NCI-H510A (cell line): ENCODE data around the gene HCRTR1.

Experiments used
- DNase-seq: peaks from one replicate; lab custom pipeline; 2025; lab: John Stamatoyannopoulos, UW

HCRTR1 gene

DNA sequence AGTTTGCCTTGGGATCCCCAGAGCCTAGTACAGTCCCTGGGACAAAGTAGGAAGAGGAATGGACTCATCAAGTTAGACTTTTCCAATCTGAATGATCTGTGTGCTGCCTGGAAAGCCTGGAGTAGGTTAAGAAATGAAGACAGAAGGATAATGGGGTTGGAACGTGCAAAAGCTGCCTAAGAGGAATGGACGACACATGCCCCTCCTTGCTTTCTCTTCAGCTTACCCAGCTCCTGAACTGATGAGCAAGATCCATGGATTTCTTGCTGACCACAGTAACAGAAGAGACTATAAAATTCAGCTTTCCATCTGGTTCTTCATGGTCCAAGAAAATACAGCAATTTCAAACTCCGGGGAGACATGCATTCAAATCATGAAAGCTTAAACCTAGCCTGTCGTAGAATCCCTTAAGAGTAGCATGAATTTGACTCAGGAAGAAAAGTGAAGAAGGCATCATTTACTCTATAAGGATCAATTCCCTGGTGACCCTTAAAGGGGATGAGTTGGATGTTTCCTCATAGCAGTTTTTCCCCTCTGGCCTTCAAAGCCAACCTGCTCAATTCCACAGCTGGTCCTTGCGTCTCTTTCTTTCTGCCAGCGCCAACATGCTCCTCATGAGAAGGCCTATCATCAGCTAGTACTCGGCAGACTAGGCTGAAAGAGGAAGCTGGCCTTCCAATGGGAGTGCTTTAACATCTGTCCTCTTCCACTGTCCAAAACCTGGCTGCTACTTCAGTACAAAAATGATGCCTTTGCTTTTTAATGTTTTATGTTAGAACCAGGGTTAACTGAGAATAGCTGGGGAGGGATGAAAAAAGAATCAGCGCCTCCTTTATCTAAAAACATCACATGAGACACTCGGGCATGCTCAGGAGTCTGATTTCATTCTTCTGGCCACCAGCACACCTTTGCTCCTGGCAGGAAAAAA is 32.9 kb downstream of the HCRTR1 start:
- no peak for DNase-seq

DNA sequence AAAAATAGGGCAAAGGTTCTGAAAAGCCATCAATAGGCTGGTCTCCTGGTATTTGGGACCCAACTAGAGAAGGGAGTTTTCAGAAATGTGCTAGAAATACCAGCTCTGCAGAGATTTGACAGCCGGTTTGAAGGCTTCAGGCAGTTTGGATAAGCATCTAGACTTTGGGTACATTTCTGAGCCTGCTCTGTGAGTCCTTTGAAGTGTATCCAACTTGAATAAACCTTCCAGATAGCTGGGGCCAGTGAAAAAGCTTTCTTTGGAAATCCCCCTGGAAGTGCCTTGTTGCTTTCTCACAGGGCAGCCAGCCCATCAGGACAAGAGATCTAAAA is 33.6 kb downstream of the HCRTR1 start:
- DNase-seq = no peak

DNA sequence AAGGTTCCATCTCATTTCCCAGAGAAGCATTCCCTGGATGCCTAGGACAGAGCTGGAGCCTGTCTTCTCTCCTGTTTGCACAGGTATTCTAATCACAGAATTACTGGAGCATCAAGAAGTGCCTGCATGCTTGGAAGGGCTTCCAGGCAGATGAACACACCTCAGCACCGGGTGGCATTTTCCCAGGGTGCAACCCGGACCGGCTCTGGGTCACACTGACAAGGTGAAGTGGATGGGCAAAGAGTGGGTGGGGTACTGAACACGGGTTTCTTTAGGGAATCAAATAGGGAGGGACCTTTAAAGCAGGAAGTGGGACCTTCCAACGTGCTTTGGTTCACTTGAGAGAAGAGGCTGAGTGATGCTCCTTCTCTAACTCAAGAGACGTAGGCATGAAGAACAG is 34.3 kb downstream of the HCRTR1 start:
- DNase-seq = no peak

DNA sequence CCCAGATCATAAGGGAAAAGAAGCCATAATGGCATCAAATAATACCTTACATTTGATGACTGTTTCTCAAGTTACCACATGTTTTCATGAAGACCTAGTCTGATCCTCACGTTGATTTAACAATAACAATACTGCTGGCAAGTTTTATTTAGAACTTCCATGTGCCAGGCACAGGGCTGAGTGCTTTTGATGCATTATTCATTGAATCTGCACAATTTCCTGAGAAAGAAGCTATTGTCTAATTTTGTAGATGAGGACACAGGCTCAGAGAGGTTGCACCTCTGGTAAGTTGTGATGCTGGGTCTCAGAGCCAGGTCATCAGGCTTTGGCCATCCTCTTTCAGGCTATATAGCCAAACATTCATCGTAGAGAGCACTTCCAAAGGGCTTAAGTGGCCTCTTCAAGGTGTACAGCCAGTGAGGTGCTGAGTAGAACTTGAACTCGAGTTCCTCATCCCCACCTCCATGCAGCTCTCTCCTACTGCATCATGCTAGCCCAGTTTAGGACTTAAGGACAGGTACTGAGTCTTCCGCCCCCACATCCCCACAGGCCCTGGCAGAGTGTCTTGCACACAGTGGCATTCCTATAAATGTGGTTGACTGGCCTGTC is 35.5 kb downstream of the HCRTR1 start:
- no peak for DNase-seq

- no peak for DNase-seq
Observed at GRCh38 chr1:31653717-31654473, 36.4 kb downstream of the HCRTR1 start.

GRCh38 chr1:31654474-31654776 is 36.9 kb downstream of the HCRTR1 start:
- no peak for DNase-seq

- DNase-seq = no peak
Observed at GRCh38 chr1:31655104-31655503, 37.6 kb downstream of the HCRTR1 start.

DNA sequence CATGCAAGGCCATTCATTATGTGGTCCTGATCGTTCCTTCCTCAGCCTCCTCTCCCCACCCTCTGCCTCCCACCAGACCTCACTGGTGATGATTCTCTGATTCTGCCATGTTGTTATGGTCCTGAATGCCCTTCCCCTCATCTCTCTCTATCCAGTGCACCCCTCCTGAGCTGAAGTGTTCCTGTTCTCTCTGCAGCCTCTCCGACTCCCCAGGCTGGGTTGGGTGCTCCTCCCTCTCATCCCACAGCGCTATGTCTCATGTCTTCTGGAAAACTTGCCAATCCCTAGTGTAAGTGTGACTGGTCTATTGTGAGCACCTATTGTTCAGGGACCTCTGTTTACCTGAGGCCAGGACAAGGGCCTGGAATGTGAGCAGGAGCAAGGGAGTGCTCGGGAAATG is 38.3 kb downstream of the HCRTR1 start:
- no peak for DNase-seq

DNA sequence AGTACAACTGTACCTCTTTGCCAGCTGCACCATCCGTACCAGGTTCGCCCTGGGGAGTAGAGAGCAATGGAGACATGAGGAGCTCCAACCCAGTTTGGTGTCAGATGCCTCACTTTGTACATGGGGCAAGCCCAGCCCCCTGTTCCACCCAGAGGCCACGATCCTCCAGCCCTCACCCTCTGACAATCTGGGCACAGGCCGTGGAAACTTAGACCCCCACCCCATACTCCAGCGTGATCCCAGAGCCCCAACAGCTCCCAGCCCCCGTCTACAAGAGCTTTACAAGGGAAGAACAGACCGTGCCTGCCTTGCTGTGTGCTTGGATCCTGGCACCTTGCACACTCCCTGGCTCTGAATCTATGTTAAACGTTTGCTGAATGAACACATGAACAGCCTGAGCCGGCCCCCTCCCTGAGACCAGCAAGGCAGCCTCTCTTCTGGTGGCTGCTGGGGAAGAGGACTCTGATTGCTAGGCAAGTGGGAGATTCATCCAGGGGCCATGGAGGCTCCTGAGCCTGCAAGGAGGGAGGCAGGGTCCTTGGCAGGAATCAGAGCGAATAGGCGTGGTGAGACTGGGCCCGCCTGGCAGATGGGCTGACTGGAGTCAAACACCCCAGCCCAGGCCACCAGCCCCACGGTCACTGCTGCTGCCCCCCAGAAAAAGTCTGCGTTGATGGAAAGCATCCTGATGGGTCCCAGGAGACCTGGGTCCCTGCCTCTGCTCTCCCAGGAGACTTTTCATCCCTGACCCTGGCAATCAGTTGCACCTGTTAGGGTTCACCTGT is 39.7 kb downstream of the HCRTR1 start:
- DNase-seq = no peak

DNA sequence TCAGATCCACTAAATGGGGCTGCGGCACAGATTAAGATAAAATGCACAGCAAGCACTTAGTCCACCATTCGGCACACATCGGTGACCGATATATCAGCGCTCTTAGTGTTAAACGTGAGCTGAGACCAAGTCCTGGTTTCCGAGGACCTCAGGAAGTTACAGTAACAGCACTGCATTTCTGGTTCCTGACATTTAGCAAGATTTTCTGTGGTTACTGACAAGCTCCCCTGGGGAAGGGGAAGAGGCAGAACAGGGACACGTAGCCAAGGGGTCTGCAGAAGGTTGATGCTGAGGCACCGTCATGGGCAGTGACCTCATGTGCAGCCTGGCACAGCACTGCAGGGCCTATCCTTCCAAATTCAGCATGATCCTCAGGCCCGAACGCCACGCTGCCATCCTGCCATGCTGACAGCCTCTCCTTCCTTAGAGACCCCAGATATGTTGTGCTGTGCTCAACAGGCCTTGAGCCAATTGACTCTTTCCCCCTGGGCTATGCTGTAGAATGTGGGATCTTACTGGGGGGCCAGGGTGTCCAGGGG is 40.6 kb downstream of the HCRTR1 start:
- DNase-seq = no peak

- no peak for DNase-seq
Observed at GRCh38 chr1:31658721-31659120, 41.2 kb downstream of the HCRTR1 start.

DNA sequence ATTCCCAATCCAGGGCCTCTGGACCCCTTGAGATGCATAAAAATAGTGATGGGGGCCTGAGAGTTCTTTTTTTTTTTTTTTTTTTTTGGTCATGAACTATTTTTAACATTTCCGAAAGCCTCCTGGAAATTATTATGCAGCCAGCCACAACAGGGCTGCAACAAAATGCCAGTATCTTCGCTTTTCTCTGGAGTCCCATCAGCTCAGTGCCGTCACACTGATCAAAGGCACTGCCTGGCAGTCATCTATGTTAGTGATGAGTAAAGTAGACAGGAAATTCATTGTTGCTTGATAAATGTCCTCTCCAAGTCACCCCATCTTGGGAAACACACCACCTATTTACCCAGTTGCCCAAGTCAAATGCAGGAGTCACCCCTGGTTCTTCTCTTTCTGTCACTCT is 42.4 kb downstream of the HCRTR1 start:
- DNase-seq = no peak

- DNase-seq = no peak
Observed at GRCh38 chr1:31660871-31661455, 43.5 kb downstream of the HCRTR1 start.

- DNase-seq = no peak
Observed at GRCh38 chr1:31661856-31662255, 44.4 kb downstream of the HCRTR1 start.

DNA sequence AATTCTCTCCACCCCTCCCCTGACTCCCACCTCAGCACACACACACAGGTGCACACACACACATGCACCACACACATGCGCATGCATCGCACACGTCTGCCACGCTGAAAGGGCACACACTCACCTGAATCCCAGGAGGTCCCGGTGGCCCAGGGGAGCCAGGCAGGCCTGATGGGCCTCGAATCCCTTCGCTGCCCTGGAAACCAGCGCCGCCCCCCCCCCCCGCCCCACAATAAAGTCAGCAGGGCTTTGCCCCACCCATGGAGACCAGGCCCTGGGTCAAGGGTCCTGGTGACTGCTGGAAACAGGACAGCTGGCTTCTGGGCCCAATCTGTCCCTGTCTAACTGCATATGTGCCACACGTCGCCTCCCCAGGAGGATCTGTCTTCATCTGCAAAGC is 45.0 kb downstream of the HCRTR1 start:
- no peak for DNase-seq

- DNase-seq = no peak
Observed at GRCh38 chr1:31663622-31664452, 46.3 kb downstream of the HCRTR1 start.

GRCh38 chr1:31664528-31664927 is 47.0 kb downstream of the HCRTR1 start:
- no peak for DNase-seq

- DNase-seq = no peak
Observed at GRCh38 chr1:31665234-31665878, 47.9 kb downstream of the HCRTR1 start.

- no peak for DNase-seq
Observed at GRCh38 chr1:31666263-31666963, 48.9 kb downstream of the HCRTR1 start.
